GM19468 (cell line): Measurements from ENCODE around the gene SASH3.

Source experiments
- ATAC-seq: cut with Tn5 transposase; IDR thresholded peaks from one replicate; pipeline ENCODE4 v1.9.1; 2021; ENCODE audit warnings: mild to moderate bottlenecking, moderate library complexity, moderate number of reproducible peaks; ENCODE audit not compliant: unreplicated experiment; ENCODE audit errors: extremely low read depth

SASH3 gene

DNA sequence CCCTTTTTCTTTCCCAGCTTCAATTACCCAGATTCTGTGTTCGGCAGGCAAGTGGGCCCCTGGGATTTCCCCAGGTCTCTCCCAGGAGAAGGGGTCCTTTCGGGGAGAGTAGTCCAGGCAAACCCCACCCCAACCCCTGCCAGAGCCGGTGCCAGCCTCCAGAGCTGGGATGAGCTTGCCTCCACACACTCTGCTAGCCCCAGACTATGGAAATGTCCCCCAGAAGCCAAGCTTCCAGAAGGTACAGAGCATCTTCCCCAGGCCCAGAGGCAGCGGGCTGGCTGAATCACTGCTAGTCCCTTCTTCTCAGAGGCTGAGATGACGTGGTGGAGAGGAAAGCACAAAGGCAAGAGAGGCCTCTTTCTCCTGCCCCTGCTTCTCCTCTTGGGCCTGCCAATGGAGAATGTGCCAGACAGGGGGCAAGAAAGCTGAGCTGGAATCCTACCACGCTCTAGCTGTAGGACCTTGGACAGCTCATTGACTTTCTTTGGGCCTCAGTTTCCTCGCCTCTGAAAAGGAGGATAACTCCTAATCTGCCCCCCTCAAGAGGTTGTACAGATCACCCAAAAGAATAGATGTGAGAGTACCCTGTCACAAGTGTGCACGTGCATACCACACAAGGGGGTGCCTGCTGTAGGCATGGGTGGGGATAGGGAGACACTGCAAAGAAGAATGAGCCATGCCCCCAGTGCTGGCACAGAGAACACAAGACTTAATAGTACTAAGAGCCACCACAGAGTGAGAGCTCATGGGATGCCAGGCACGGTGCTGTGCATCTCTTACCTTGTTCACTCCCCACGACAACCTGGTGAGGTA lies 2.1 kb downstream of the SASH3 start:
- ATAC-seq, result no peak

- no peak for ATAC-seq
These were observed 3.0 kb downstream of the SASH3 start for GRCh38 chrX:129782706-129783105.

DNA sequence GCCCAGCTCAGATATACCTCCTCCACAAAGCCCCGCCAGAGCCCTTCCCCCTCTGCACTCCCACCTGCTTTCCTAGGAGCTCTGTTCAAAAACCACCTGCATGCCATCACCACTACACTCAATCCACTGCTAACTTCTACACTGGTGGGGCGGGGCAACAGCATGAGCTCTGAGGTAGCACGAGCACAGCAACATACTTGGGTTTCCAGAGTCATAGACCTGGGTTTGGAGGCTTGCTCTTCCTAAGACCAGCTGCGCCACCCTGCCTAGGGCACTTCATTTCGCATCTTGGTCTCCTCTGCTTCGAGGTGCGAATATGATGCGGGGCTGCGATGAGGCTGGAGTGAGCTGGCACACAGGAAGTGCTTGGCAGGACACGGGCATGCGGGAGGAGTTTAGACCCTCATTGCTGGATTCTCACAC lies 3.6 kb downstream of the SASH3 start:
- no peak for ATAC-seq

GRCh38 chrX:129784371-129784770 lies 4.6 kb downstream of the SASH3 start:
- no peak for ATAC-seq

GRCh38 chrX:129785160-129785947 lies 5.6 kb downstream of the SASH3 start:
- no peak for ATAC-seq

DNA sequence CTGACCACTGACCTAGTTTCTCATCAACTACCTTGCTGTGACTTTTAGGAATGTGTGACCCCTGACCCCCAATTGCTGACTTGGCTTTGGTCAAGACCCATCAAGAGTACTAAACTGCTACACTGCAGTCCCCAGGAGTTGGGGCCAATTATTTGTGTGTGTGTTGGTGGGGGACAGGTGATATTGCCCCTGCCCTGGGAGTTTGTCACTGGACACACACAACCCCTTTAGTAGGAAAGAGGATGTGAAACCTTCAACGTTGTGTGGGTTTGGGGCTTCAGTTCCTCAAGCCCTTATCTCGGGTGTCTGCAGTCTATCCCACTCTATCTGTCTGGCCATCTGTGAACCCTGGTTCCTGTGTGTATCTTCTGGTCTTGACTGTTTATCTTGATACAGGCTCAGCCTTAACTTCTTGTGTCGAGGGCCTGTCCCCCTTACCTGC lies 6.5 kb downstream of the SASH3 start:
- ATAC-seq, result peak; percentile 76

GRCh38 chrX:129787336-129788055 lies 7.7 kb downstream of the SASH3 start:
- ATAC-seq, result no peak

DNA sequence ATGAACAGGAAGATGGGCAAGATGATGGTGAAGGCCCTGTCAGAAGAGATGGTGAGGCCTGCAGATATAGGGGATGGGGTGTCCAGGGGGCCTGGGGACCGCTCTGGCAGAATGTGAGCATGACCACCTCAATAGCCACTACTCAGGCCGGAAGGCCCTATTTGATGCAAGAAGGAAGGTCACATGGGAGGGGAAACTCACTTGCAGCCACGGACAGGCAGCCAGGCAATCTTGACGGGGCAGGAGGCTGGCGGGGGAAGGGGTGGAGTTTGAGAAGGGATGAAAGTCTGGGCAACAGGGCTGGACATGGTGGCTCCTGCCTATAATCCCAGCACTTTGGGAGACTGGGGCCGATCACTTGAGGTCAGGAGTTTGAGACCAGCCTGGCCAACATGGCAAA lies 8.8 kb downstream of the SASH3 start:
- no peak for ATAC-seq

- ATAC-seq, result no peak
These were observed 10.4 kb downstream of the SASH3 start for GRCh38 chrX:129790146-129790545.

- ATAC-seq, result no peak
These were observed 11.1 kb downstream of the SASH3 start for GRCh38 chrX:129790808-129791207.

- ATAC-seq, result no peak
These were observed 11.6 kb downstream of the SASH3 start for GRCh38 chrX:129791336-129791735.

- ATAC-seq, result no peak
These were observed 12.3 kb downstream of the SASH3 start for GRCh38 chrX:129791961-129792570.

DNA sequence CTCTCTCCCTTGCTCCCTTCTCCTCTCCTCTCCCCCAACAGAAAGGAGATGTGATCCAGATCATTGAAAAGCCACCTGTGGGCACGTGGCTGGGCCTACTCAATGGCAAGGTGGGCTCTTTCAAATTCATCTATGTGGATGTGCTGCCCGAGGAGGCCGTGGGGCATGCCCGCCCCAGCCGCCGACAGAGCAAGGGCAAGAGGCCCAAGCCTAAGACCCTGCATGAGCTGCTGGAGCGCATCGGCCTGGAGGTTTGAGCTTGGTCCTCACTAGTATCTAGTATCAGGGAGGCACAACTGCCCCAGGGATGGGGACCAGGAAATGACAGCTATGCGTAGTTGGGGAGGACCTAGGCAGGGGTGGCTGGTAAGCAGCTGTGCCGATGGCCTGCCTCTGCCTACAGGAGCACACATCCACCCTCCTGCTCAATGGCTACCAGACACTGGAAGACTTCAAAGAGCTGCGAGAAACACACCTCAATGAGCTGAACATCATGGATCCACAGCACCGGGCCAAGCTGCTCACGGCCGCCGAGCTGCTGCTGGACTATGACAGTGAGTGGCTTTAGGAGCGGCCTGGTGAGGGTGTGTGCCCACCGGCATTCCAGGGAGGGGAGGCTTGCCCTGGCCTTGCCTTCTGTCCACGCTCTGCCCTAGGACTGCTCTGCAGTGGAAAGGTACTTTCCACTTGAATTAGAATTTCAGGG lies 13.0 kb downstream of the SASH3 start:
- ATAC-seq, result no peak

- no peak for ATAC-seq
These were observed 13.9 kb downstream of the SASH3 start for GRCh38 chrX:129793604-129794191.

DNA sequence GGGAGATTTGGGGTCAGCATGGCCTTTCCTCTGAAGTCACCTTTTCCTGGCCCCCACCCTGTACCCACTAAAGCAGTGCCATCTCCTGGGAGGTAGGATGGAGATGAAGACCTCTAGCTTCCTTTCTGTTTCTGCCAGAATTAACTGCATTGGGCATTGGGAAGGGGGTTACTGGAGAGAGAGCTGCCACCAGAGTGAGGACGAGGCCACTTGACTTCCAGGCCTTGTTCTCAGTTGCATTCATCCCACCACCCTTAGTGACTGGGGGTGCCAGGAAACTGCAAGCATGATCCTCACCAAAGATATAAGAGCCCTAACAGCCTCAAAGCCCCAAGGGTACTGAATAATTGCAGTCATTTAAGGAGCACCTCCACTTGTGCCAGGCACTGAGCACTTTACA lies 15.8 kb downstream of the SASH3 start:
- no peak for ATAC-seq

DNA sequence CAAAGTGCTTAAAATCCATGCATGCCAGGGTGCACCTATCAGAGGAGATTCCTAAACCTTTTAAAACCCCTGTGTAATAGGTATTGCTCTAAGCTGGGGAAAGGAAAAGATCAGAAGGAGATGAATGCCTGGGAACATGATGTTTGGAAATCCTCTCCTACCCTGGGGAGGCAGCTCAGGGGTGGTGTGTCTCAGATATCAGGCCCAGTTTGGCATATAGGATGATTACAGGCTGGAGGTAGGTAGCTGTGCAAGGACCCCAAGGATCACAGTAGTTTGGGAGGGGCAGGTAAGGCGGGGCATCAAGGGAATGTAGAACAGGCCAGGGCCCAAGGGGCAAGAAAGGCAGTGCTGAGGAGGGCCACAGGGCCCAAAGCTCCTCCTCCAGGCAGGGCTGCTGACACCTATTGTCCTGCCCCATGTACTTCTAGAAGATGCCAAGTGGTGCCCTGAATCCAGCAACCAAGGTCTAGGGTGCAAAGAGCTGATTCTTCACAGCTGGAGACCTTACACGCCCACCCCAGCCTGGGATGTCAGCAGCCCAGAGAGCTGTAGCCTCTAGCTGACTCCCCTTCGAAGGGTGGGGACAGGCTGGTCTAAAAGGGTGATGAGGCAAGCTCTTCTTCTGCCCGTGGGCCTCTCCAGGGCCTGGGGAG lies 17.6 kb downstream of the SASH3 start:
- ATAC-seq, result no peak

DNA sequence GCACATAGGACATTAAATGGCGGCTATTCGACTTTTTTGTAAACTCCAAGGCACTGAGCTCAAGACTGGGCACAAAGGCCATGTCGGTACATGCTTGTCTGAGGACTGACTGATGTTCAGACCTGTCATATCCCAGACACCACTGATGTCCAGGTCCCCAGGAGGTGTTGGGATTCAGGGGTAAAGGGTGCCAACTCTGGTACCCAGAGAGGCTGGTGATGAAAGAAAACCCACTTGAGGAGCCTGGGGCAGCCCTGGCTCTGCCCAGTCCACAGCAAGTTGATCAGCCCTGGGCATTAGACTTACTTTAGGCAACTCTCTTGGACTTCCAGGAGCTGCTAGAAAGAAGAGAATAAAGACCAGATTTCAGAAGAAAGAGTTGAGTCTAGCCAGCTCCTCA lies 18.7 kb downstream of the SASH3 start:
- ATAC-seq, result no peak

GRCh38 chrX:129798888-129799287 lies 19.1 kb downstream of the SASH3 start:
- no peak for ATAC-seq

- no peak for ATAC-seq
These were observed 20.4 kb downstream of the SASH3 start for GRCh38 chrX:129800186-129800585.
